ENCODE results near the gene CHST12. TPM values are rescaled to one million over a fixed set of nuclear protein-coding genes. Genes with fewer than 3 reads are reported as not detected.
"Not testable (repeated sequence)": the region's sequence is repeated elsewhere in the genome, so short reads cannot be mapped to it uniquely, and the experiment has no call there.

The CHST12 gene
- polyA plus RNA-seq, 3 donors, result 7.7 to 13.6 (median 11.8) TPM

DNA sequence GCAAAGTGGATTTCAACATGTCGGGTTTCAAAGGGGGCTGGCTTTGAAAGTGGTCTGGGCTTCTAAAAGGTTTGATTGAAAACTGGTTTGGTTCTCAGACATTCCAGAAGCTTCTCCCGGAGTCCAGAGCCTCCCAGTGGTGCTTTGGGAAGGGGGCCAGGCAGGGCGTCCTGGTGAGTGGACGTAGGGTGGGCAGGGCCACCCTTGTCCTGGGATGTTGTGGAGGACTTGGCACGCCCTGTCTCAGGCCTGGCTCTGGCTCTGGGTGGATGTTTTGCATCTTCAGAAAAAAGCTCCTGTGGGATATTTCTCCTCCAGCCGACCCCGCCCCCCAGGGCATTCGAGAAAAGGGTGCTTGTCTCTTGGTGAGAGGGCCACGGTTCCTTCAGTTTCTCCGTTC is 41.6 kb downstream of the CHST12 start:
- no peak for DNase-seq (ENCODE audit: extremely low read depth in 1 of 11, low read depth in 9 of 11, low spot score in 4 of 11)

DNA sequence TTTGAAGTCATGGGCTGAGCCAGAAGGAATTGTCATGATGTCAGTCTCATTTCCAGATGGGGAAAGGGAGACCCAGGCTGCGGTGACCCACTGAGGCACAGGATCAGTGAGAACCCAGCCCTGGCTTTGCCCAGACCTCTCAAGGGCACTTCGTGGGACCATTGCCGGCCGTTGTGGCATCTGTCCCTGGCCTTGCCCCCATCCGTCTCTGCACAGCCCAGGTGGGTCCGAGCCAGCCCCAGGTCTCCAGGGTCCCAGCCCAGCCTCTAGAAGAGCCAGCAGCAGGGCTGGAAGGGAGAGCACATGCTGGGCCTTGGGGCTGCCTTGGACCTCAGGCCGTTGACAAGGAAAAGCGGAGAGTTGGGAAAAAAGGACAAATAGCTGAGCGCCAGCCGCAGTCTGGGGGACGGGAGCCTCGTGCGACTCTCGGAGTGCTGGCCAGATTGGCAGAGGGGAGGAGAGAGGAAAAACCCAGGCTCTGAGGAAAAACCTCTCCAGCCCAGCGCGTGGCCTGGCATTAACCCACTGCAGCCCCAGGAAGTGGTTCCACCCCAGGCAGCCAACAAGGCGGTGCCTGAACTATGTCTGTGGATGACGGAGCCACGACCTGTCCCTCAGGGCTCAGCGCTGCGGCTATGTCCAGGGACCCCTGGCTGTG is 42.6 kb downstream of the CHST12 start:
- no peak for DNase-seq (ENCODE audit: extremely low read depth in 1 of 11, low read depth in 9 of 11, low spot score in 4 of 11)

DNA sequence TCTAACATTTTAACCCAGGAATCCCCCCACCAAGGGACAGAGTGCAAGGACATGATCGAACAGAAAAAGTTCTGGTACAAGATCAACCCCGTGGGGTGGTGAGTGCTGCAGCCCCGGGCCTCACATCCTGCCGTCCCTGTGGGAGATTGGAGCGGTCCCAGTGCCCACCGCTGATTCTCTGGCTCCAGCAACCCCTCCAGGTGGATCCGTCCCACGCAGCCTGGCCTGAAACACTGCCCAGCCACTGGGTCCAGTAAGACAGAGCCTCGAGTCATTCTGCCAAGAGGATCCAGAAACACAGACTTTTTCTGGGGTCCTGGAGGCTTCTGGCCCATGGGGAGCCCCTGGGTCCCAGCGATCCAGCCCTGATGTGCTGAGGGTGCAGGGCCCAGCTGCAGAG is 43.3 kb downstream of the CHST12 start:
- DNase-seq (ENCODE audit: extremely low read depth in 1 of 11, low read depth in 9 of 11, low spot score in 4 of 11), result no peak

DNA sequence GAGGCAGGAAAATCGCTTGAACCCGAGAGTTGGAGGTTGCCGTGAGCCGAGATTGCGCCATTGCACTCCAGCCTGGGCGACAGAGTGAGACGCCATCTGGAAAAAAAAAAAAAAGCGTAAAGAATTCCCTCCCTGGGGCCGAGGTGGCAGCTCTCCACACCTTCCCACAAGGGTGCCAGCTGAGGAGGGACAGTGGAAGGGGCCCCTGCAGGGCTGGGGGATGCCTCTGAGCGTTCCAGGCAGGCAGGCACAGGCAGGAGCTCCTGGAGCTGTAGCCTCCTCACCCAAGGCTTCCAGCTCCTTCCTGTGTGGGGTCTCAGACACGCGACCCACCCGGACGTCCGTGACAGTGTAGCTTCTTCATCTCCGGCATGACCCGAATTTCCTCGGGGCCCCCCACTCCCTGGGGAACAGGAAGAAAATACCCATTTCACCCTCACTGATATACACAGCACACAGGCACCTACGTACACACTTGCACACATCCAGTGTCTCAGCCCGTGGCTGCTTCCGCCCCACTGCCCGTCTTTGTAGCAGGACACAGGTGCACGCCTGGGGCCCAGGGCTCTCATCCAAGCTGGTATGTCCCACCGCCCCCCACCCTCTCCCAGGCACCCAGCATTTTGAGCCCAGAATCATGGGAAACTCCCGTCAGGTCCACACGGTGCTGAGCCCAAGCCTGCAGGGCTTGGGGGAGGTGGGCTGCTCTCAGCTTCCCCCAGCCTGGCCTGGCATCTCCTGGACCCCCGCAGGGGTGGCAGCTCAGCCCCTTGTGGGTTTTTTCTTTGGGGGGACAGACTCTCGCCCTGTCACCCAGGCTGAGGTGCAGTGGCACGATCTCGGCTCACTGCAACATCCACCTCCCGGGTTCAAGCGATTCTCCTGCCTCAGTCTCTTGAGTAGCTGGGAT is 47.0 kb downstream of the CHST12 start:
- no peak for DNase-seq (ENCODE audit: extremely low read depth in 1 of 11, low read depth in 9 of 11, low spot score in 4 of 11)

DNA sequence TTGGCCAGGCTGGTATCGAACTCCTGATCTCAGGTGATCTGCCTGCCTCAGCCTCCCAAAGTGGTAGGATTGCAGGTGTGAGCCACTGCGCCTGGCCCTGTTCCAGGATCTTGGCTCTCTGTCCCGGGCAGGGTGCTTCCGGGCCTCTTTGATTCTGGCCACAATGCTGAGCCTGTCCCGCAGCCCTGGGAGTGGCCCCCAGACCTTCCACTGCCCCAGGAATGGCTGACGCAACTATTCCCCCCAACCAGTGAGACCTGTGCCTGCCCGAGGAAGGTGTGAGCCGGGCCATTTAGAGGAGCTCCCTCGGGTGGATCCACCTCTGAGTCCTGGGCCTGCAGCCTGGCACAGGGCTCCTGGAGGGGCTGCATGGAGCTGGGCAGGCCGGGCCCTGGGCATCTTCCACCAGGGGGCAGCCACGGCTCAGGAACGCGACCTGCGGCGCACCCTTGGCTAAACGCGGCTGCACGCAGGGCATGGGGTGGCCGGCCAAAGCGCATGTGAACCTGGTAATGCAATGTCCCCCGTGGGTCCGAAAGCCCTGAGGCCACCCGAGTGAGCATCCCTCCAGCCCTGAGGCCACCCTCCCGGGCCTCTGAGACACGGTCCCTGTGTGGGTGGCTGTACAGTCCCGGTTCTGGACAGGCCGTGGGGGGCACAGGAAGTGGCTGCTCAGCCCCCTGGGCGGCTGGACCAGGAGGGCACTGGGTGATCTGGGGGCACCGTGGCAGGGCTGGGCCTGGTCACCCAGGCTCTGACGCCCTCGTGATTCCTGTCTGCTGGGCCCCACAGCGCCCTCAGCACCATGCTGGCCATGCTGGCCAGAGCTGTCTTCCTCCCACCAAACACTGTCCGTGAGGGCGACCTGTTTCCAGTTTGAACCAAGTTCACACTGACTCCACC is 48.0 kb downstream of the CHST12 start:
- peak in 10 of 11 donors; percentile 49 to 77 (median 66) for DNase-seq (ENCODE audit: extremely low read depth in 1 of 11, low read depth in 9 of 11, low spot score in 4 of 11)

DNA sequence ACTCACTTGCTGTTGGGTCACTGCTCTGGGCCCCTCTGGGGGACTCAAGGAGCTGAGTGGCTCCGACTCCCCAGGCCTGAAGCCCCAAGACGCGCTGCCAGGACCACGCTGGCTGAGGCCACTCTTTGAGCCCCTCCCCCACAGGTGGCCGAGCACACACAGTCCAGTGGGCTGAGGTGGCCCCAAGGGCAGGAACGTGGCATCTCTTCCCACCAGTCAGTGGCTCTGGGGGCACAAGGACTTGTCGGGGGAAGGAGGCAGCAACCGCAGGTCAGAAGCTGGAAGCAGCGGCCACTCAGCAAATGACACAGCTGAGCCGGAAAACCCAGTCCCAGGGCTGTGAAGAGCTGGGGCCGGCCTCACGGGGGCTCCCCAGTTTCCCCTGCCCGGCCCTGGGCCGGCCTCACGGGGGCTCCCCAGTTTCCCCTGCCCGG is 48.7 kb downstream of the CHST12 start:
- DNase-seq (ENCODE audit: extremely low read depth in 1 of 11, low read depth in 9 of 11, low spot score in 4 of 11), result no peak

DNA sequence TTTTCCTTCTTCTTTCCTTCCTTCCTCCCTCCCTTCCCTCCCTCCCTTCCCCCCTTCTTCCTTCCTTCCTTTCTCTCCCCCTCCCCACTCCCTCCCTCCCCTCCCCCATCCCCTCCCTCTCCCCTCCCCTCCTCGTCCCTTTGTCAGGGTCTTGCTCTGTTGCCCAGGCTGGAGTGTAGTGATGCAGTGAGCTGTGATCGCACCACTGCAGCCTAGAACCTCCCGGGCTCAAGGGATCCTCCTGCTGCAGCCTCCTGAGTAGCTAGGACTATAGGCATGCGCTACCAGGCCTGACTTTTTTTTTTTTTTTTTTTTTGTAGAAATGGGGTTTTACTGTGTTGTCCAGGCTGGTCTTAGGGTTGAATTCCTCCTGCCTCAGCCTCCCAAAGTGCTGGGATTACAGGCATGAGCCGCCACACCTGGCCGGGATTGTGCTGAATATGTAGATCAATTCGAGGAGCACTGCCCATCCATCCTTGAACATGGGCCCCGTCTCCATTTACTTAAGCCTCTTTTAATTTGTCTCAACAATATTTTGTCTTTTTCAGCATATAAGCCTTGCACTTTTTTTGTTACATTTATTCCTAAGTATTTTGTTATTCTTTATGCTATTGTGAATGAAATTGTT is 49.3 kb downstream of the CHST12 start:
- no peak for DNase-seq (ENCODE audit: extremely low read depth in 1 of 11, low read depth in 9 of 11, low spot score in 4 of 11)

DNA sequence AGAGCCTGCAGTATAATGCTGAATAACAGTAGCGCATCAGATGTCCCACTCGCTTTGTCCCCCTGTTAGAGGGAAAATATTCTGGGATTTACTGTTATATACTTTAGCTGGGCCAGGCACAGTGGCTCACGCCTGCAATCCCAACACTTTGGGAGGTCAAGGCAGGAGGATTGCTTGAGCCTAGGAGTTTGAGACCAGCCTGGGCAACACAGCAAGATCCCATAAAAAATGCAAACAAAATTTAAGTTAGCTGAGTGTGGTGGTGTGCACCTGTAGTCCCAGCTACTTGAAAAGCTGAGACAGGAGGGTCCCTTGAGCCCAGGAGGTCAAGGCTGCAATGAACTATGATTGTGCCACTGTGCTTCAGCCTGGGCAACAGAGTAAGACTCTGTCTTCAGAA is 50.4 kb downstream of the CHST12 start:
- DNase-seq (ENCODE audit: extremely low read depth in 1 of 11, low read depth in 9 of 11, low spot score in 4 of 11), result not testable (repeated sequence)

DNA sequence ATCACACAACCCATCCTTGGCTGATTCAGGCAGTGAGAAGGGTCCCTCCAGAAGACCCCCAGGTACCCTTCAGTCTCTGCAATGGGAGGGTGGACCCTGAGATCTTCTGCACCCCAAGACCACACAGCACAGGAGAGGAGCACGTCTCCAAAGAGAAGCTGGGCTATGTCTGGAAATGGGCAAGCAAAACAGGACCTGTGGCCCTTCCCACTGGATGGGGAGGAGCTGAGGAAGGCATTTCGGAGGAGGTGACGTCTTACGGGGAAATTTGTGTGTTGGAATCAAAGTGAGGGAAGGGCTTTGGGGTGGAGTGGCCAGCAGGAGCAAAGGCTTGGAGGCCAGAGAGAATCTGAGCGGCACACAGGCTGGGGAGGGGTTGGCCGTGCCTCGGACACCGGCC is 56.3 kb downstream of the CHST12 start:
- no peak for DNase-seq (ENCODE audit: extremely low read depth in 1 of 11, low read depth in 9 of 11, low spot score in 4 of 11)

DNA sequence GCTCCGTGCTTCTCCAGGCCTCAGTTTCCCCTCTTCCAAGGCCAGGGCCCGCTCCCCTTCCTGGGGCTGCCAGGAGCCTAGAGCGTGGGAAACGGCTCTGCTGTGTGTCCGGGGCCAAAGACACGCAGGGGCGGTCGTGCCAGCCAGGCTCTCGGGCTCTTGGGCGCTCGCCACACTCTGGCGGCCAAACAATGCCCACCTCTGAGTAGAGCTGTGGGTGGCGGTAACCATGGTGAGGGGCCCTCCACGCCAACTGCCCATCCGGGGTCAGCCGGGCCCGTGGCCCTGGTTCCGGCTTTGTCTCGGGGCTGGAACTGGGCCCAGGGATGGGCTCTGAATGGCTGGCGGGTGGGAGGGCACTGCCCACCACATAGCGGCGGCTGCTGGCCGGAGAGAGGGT is 56.8 kb downstream of the CHST12 start:
- no peak for DNase-seq (ENCODE audit: extremely low read depth in 1 of 11, low read depth in 9 of 11, low spot score in 4 of 11)

DNA sequence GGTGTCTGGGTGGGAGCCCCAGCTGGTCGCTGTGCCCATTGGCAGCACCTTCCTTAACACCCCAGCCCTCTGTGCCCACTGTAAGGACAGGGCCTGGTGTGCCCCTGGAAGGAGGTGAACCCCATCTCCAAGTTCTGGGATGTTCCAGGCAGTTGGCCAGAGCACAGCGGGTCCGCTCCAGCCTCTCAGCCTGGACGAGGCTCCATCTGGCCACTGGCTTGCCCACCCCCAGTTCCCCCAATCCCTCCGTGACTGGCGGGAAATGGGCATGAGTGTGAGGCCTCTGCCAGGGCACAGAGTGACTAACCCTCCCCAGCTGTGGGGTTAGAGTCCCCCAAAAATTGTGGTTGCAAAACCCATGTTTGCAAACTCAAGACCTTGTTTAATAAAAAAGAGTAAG is 57.2 kb downstream of the CHST12 start:
- no peak for DNase-seq (ENCODE audit: extremely low read depth in 1 of 11, low read depth in 9 of 11, low spot score in 4 of 11)

DNA sequence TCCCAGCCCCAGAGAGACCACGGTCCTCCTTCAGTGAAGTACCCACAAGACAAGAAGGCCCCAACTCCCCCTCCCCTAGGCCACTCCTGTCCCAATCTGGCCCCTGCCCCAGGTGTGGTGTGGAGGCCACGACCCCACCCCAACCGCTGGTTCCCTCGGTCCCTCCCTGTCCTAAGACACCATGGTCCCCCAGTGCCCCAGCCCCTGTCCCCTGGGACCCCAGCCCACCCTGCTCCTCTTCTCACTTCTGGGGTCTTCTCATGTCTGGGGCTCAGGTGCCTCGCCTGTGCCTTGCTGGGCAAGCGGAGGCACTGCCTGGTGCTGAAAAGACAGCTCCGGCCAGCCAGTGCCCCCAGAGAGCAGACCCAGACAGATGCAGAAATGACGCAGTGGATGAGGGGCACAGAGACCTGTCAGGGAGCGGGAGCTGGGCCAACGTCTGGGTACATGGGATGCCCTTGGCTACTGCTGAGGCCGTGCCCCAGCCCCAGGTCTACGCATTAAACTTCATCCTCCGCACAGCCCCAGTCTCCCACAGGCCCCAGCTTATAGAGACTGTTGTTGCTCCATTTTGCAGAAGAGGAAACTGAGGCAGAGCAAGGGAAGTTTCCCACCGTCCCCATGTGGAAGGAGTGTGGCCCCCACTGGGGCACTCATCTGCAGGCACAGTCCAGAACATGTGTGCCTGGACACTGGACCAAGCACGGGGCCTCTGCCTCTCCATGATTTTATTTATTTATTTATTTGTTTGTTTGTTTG is 58.0 kb downstream of the CHST12 start:
- no peak for DNase-seq (ENCODE audit: extremely low read depth in 1 of 11, low read depth in 9 of 11, low spot score in 4 of 11)

DNA sequence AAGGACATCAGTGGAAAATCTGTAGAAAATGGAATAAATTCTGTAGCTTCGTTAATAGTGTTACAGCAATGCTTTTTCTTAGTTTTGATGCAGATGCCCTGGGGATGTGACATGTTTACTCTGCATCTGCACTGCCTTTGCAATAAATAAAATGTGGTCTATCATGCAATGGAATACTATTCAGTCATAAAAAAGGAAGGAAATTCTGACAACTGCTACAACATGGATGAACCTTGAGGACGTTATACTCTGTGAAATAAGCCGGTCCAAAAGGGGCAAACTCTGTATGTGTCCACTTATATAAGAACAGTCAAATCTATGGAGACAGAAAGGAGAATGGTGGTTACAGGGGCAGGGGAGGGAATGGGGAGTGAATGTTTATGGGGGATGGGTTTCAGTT is 59.3 kb downstream of the CHST12 start:
- no peak for DNase-seq (ENCODE audit: extremely low read depth in 1 of 11, low read depth in 9 of 11, low spot score in 4 of 11)

DNA sequence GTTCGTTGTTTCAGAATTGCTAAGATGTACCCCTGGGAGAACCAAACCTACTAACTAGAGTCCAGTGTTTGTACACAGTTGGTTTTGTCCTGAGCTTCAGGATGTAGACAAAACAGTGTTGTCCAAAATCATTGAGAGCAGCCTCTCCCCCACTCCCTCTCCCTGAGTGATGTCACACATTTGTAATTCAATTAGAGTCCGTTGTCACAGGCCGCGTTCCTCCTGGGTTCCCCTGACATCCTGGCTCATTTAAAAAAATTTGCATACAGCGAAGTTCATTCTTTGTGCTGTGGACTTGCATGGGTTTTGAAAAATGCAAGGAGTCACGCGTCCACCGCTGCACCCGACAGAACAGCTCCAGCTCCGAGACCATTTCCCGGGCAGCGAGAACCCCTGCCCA is 62.5 kb downstream of the CHST12 start:
- no peak for DNase-seq (ENCODE audit: extremely low read depth in 1 of 11, low read depth in 9 of 11, low spot score in 4 of 11)

DNA sequence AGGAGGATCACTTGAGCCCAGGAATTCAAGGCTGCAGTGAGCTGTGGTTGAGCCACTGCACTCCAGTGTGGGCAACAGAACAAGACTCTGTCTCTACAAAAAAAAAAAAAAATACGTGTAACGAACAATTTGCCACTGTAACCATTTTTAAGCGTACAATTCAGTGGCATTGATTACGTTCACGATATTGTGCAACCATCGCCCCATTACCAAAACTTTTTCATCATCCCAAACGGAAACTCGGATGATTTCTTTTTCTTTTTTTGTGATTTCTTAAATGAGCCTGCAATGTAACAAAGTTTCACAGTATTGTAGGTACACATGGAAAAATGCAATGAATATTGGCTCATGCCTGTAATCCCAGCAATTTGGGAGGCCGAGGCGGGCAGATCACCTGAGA is 63.3 kb downstream of the CHST12 start:
- DNase-seq (ENCODE audit: extremely low read depth in 1 of 11, low read depth in 9 of 11, low spot score in 4 of 11), result no peak

DNA sequence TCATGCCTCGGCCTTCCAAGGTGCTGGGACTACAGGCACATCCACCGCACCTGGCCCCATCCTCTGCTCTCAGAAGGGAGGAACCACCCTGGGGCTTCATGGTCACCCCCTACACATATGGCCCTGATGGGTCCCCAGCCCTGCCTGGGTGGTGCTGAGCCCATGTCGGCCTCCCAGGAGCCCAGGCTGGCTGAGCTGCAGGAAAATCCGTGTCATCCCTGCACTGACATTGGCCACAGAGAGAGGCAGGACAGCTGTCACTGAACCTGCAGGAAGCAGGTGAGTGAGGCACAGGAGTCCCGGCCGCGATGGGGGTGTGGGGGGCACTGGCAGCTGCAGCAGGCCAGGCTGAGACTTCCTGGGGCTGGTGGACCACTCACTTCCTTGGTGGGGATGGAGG is 64.8 kb downstream of the CHST12 start:
- no peak for DNase-seq (ENCODE audit: extremely low read depth in 1 of 11, low read depth in 9 of 11, low spot score in 4 of 11)

DNA sequence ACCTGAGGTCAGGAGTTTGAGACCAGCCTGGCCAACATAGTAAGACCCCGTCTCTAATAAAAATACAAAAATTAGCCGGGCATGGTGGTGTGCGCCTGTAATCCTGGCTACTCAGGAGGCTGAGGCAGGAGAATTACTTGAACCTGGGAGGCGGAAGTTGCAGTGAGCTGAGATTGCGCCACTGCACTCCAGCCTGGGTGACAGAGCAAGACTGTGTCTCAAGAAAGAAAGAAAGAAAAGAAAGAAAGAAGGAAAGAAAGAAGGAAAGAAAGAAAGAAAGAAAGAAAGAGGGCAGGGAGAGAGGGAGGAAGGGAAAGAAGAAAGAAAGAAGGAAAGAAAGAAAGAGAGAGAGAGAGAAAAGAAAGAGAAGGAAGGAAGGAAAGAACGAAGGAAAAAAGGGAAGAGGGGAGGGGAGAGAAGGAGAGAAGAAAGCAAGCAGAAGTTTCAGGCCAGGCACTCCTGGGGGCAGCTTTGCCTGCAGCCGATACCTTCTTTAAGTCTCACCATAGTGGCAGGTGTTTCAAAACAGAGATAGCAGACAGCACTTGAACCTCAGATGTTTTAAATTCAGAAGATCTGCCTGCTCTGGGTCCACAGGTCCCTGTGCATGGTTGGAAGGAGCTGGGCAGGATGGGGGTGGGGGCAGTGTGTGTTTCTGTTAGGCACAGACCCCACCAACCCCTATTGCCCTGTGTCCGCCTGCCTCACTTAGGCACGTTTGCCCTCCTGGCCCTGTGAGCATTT is 66.2 kb downstream of the CHST12 start:
- not testable (repeated sequence) for DNase-seq (ENCODE audit: extremely low read depth in 1 of 11, low read depth in 9 of 11, low spot score in 4 of 11)

Measured in renal cortex interstitium (tissue), 11 donors.